Thymus (tissue), 11 donors: ENCODE results near the gene STK24. TPM values are rescaled to one million over a fixed set of nuclear protein-coding genes. Genes with fewer than 3 reads are reported as not detected.

ENCODE experiments used
- DNase-seq, 9 donors: peaks; one replicate each; pipeline ENCODE4 v3.0.0-alpha.2; 2013; ENCODE audit warnings: low spot score in 9 of 9, low read depth in 6 of 9, missing footprints in 1 of 9
- H3K27ac ChIP-seq, 2 donors: one replicate each; pipeline ENCODE4 v1.5.1; 2013; ENCODE audit warnings: control low read depth in 1 of 2, low read depth in 1 of 2, low read length in 1 of 2, mild to moderate bottlenecking in 1 of 2, moderate library complexity in 1 of 2
- H3K27me3 ChIP-seq, 2 donors: one replicate each; pipeline ENCODE4 v1.5.1; 2013; ENCODE audit warnings: low read length in 1 of 2; ENCODE audit not compliant: control insufficient read depth in 2 of 2, insufficient read depth in 1 of 2
- H3K36me3 ChIP-seq, 2 donors: one replicate each; pipeline ENCODE4 v1.5.1; 2013; ENCODE audit warnings: low read length in 1 of 2, mild to moderate bottlenecking in 1 of 2, moderate library complexity in 1 of 2; ENCODE audit not compliant: control insufficient read depth in 2 of 2, insufficient read depth in 2 of 2
- H3K4me1 ChIP-seq, 2 donors: one replicate each; pipeline ENCODE4 v1.5.1; 2013; ENCODE audit warnings: low read length in 2 of 2; ENCODE audit not compliant: control insufficient read depth in 2 of 2, insufficient read depth in 2 of 2
- H3K4me3 ChIP-seq, 2 donors: one replicate each; pipeline ENCODE4 v1.5.1; 2013; ENCODE audit warnings: low read length in 2 of 2, control low read depth in 1 of 2, mild to moderate bottlenecking in 1 of 2
- H3K9me3 ChIP-seq, 2 donors: one replicate each; pipeline ENCODE4 v1.5.1; 2013; ENCODE audit warnings: low read length in 1 of 2, mild to moderate bottlenecking in 1 of 2; ENCODE audit not compliant: control insufficient read depth in 2 of 2, insufficient read depth in 1 of 2
- WGBS: extraction: QIAGEN DNeasy Blood & Tissue Kit; methylation state at CpG from one replicate; pipeline ENCODE4 v1.1.7; 2013; 5-methylcytosine and 5-hydroxymethylcytosine counted together
- polyA plus RNA-seq: library from polyadenylated mRNA; stranded (reverse); fragments of 200-250 nt; gene quantifications from one replicate; pipeline ENCODE4 v1.2.3, GENCODE V29; 2013
- total RNA-seq: library from RNA; stranded (reverse); fragments of 120-200 nt; gene quantifications from one replicate; pipeline ENCODE4 v1.2.4, GENCODE V29; 2013
- donor health status: healthy.

The STK24 gene
- total and polyA plus RNA-seq, 2 donors: 52.7 to 62.4 TPM

GRCh38 chr13:98397861-98398260 is 179.0 kb downstream of the STK24 start:
- no peak overlapping the region for H3K4me3 ChIP-seq
- H3K4me1 ChIP-seq: no peaks in the 10 kb centered on the region
- H3K27me3 ChIP-seq: no peaks in the 10 kb centered on the region
- no peak overlapping the region for H3K27ac ChIP-seq
- 97% methylated on average over 7 of the region's 7 CpGs for WGBS
- no peak for DNase-seq
- no peaks in the 10 kb centered on the region for H3K9me3 ChIP-seq
- H3K36me3 ChIP-seq: no peaks in the 10 kb centered on the region

GRCh38 chr13:98397221-98397620 is 179.7 kb downstream of the STK24 start:
- H3K36me3 ChIP-seq: no peaks in the 10 kb centered on the region
- no peak overlapping the region for H3K27ac ChIP-seq
- 99% methylated on average over 1 of the region's 1 CpG for WGBS
- no peaks in the 10 kb centered on the region for H3K27me3 ChIP-seq
- no peaks in the 10 kb centered on the region for H3K9me3 ChIP-seq
- no peaks in the 10 kb centered on the region for H3K4me1 ChIP-seq
- no peak overlapping the region for H3K4me3 ChIP-seq
- no peak for DNase-seq

GRCh38 chr13:98396071-98396710 is 180.7 kb downstream of the STK24 start:
- H3K27me3 ChIP-seq: no peaks in the 10 kb centered on the region
- WGBS: 97% methylated on average over 16 of the region's 16 CpGs
- H3K36me3 ChIP-seq: no peaks in the 10 kb centered on the region
- H3K4me3 ChIP-seq: no peak overlapping the region
- no peaks in the 10 kb centered on the region for H3K9me3 ChIP-seq
- DNase-seq: no peak
- no peak overlapping the region for H3K27ac ChIP-seq
- no peaks in the 10 kb centered on the region for H3K4me1 ChIP-seq

Other genes with a start within 250 kb of the STK24 start
- 0.80 TPM for gene SLC15A1, start 175.6 kb upstream of the STK24 start, total RNA-seq
- 1.2 TPM for gene SLC15A1, start 175.6 kb upstream of the STK24 start, polyA plus RNA-seq